Neural cell (in vitro differentiated cells): ENCODE results near the gene TMEM63B. TPM values are rescaled to one million over a fixed set of nuclear protein-coding genes. Genes with fewer than 3 reads are reported as not detected.

Experiments
- H2AFZ ChIP-seq: fragments of 200-600, 300-800 bp; sonication (generic), shearing (Covaris generic); 2 replicates; pipeline ENCODE4 v1.6.0; 2014; ENCODE audit warnings: low read depth, mild to moderate bottlenecking, antibody characterized with exemption, low read length, moderate library complexity
- H3F3A ChIP-seq: fragments of 200-600 bp; shearing (Covaris generic); 2 replicates; pipeline ENCODE4 v1.6.1; 2016; ENCODE audit warnings: mild to moderate bottlenecking, moderate library complexity, mixed read lengths, antibody characterized with exemption, low read length; ENCODE audit not compliant: insufficient read depth, poor library complexity, severe bottlenecking
- H3K27ac ChIP-seq: fragments of 200-600, 300-800 bp; sonication (generic), shearing (Covaris generic); 2 replicates; pipeline ENCODE4 v1.5.1; 2014; ENCODE audit warnings: mild to moderate bottlenecking, low read length, moderate library complexity
- H3K27me3 ChIP-seq: fragments of 300-800, 200-600 bp; sonication (generic), shearing (Covaris generic); 2 replicates; pipeline ENCODE4 v1.6.0; 2014; ENCODE audit warnings: mild to moderate bottlenecking, low read depth, low read length, moderate library complexity; ENCODE audit not compliant: insufficient read depth
- H3K36me3 ChIP-seq: fragments of 300-800, 200-600 bp; sonication (generic), shearing (Covaris generic); 2 replicates; pipeline ENCODE4 v1.5.1; 2014; ENCODE audit warnings: mild to moderate bottlenecking, antibody characterized with exemption, low read length, moderate library complexity; ENCODE audit not compliant: insufficient read depth
- H3K4me2 ChIP-seq: fragments of 300-800, 200-600 bp; sonication (generic), shearing (Covaris generic); 2 replicates; pipeline ENCODE4 v1.6.0; 2014; ENCODE audit warnings: mild to moderate bottlenecking, low read length
- H3K4me3 ChIP-seq: fragments of 300-800, 200-600 bp; sonication (generic), shearing (Covaris generic); 2 replicates; pipeline ENCODE4 v1.5.1; 2014; ENCODE audit warnings: mild to moderate bottlenecking, low read length, moderate library complexity
- H3K79me2 ChIP-seq: fragments of 200-600 bp; shearing (Covaris generic); replicated peaks from 2 replicates; pipeline ENCODE4 v1.6.0; 2014; ENCODE audit warnings: mild to moderate bottlenecking, low read length, moderate library complexity; ENCODE audit not compliant: insufficient read depth
- H3K9ac ChIP-seq: fragments of 300-800, 200-600 bp; sonication (generic), shearing (Covaris generic); 2 replicates; pipeline ENCODE4 v1.6.1; 2016; ENCODE audit warnings: mild to moderate bottlenecking, low read length, mixed read lengths
- H3K9me2 ChIP-seq: fragments of 200-600 bp; shearing (Covaris generic); 2 replicates; pipeline ENCODE4 v1.6.1; 2016; ENCODE audit warnings: mild to moderate bottlenecking, low read length, mixed read lengths; ENCODE audit not compliant: insufficient read depth
- H3K9me3 ChIP-seq: fragments of 200-600, 300-800 bp; sonication (generic), shearing (Covaris generic); 2 replicates; pipeline ENCODE4 v1.6.1; 2016; ENCODE audit warnings: mild to moderate bottlenecking, mixed run types, low read length, moderate library complexity, mixed read lengths
- H4K20me1 ChIP-seq: fragments of 200-600 bp; shearing (Covaris generic); 2 replicates; pipeline ENCODE4 v1.6.1; 2016; ENCODE audit warnings: mild to moderate bottlenecking, mixed run types; ENCODE audit not compliant: insufficient read depth
- EP300 ChIP-seq: fragments of 450-650 bp; conservative IDR thresholded peaks from 2 replicates; pipeline ENCODE4 v1.6.1; 2014; ENCODE audit warnings: antibody characterized with exemption, mild to moderate bottlenecking, moderate library complexity; ENCODE audit not compliant: poor library complexity, severe bottlenecking
- EZH2 ChIP-seq: fragments of 200-600, 300-800 bp; shearing (Covaris generic), sonication (generic); IDR thresholded peaks from 2 replicates; pipeline ENCODE4 v1.6.1; 2014; ENCODE audit warnings: antibody characterized with exemption, low read length, borderline replicate concordance, mild to moderate bottlenecking; ENCODE audit not compliant: insufficient read depth, poor library complexity, severe bottlenecking
- MXI1 ChIP-seq: fragments of 450-650 bp; conservative IDR thresholded peaks from 2 replicates; pipeline ENCODE4 v1.6.1; 2014; ENCODE audit warnings: antibody characterized with exemption, mild to moderate bottlenecking; ENCODE audit not compliant: poor library complexity, severe bottlenecking
- POLR2AphosphoS5 ChIP-seq: IDR thresholded peaks from 2 replicates; pipeline ENCODE4 v1.6.1; 2012
- RAD21 ChIP-seq: fragments of 450-650 bp; conservative IDR thresholded peaks from 2 replicates; pipeline ENCODE4 v1.6.1; 2014; ENCODE audit warnings: antibody characterized with exemption, mild to moderate bottlenecking, moderate library complexity
- SMC3 ChIP-seq: fragments of 450-650 bp; conservative IDR thresholded peaks from 2 replicates; pipeline ENCODE4 v1.6.1; 2014; ENCODE audit warnings: antibody characterized with exemption, mild to moderate bottlenecking, moderate library complexity; ENCODE audit not compliant: poor library complexity
- TAF1 ChIP-seq: IDR thresholded peaks from 2 replicates; pipeline ENCODE4 v1.6.1; 2012; ENCODE audit warnings: low read depth
- polyA plus RNA-seq: library from polyadenylated mRNA; depleted of rRNA; stranded (reverse); fragments of >200 nt; gene quantifications from 2 replicates; pipeline ENCODE4 v1.2.3, GENCODE V29; 2014
- TF ChIP-seq, protein P1 (sequence below): IDR thresholded peaks from 2 replicates; pipeline ENCODE4 v1.6.1; 2012; ENCODE audit warnings: borderline replicate concordance
- TF ChIP-seq, protein P2 (sequence below): fragments of 450-650 bp; IDR thresholded peaks from 2 replicates; pipeline ENCODE4 v1.5.1; 2014; ENCODE audit warnings: antibody characterized with exemption, mild to moderate bottlenecking, moderate library complexity; ENCODE audit not compliant: poor library complexity, severe bottlenecking

The TMEM63B gene
- polyA plus RNA-seq, 1 donor from 2014 or later, result 49.9 TPM

DNA sequence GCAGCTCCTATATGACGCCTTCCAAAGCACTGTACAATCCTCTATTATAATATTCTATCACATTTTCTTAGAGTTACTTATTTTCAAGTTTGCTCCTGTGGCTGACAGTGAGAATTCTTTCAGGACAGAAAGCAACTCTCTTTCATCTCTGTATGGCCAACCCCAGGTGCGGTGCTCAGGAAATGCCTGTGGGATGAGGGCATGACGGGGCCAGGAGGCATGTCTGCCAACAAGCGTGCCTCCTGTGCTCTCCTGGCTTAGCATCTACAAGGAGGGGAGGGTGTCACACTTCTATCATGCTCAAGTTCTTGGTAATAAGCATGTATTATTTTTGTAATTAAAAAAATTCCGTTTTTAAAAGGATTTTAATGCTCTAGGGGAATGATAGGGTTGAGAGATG lies 11.5 kb upstream of the TMEM63B start:
- H3K4me2 ChIP-seq, result no peak overlapping the region
- H3K9me2 ChIP-seq, result no peaks in the 10 kb centered on the region
- H3K9ac ChIP-seq, result no peak overlapping the region
- H4K20me1 ChIP-seq, result no peaks in the 10 kb centered on the region
- no peak overlapping the region for H3K27ac ChIP-seq
- H3K27me3 ChIP-seq, result no peaks in the 10 kb centered on the region
- H2AFZ ChIP-seq, result no peak overlapping the region
- peaks cover 29% of the 10 kb centered on the region for H3K79me2 ChIP-seq
- H3K9me3 ChIP-seq, result no peaks in the 10 kb centered on the region
- H3K4me3 ChIP-seq, result no peak overlapping the region
- H3F3A ChIP-seq, result no peaks in the 10 kb centered on the region
- TF ChIP-seq, protein P1, sequence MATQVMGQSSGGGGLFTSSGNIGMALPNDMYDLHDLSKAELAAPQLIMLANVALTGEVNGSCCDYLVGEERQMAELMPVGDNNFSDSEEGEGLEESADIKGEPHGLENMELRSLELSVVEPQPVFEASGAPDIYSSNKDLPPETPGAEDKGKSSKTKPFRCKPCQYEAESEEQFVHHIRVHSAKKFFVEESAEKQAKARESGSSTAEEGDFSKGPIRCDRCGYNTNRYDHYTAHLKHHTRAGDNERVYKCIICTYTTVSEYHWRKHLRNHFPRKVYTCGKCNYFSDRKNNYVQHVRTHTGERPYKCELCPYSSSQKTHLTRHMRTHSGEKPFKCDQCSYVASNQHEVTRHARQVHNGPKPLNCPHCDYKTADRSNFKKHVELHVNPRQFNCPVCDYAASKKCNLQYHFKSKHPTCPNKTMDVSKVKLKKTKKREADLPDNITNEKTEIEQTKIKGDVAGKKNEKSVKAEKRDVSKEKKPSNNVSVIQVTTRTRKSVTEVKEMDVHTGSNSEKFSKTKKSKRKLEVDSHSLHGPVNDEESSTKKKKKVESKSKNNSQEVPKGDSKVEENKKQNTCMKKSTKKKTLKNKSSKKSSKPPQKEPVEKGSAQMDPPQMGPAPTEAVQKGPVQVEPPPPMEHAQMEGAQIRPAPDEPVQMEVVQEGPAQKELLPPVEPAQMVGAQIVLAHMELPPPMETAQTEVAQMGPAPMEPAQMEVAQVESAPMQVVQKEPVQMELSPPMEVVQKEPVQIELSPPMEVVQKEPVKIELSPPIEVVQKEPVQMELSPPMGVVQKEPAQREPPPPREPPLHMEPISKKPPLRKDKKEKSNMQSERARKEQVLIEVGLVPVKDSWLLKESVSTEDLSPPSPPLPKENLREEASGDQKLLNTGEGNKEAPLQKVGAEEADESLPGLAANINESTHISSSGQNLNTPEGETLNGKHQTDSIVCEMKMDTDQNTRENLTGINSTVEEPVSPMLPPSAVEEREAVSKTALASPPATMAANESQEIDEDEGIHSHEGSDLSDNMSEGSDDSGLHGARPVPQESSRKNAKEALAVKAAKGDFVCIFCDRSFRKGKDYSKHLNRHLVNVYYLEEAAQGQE, result no peak
- TF ChIP-seq EZH2 (no peak), RAD21 (no peak), POLR2AphosphoS5 (no peak), EP300 (no peak), TAF1 (no peak), MXI1 (no peak), SMC3 (no peak)
- TF ChIP-seq, protein P2, sequence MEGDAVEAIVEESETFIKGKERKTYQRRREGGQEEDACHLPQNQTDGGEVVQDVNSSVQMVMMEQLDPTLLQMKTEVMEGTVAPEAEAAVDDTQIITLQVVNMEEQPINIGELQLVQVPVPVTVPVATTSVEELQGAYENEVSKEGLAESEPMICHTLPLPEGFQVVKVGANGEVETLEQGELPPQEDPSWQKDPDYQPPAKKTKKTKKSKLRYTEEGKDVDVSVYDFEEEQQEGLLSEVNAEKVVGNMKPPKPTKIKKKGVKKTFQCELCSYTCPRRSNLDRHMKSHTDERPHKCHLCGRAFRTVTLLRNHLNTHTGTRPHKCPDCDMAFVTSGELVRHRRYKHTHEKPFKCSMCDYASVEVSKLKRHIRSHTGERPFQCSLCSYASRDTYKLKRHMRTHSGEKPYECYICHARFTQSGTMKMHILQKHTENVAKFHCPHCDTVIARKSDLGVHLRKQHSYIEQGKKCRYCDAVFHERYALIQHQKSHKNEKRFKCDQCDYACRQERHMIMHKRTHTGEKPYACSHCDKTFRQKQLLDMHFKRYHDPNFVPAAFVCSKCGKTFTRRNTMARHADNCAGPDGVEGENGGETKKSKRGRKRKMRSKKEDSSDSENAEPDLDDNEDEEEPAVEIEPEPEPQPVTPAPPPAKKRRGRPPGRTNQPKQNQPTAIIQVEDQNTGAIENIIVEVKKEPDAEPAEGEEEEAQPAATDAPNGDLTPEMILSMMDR, result no peak
- no peaks in the 10 kb centered on the region for H3K36me3 ChIP-seq

DNA sequence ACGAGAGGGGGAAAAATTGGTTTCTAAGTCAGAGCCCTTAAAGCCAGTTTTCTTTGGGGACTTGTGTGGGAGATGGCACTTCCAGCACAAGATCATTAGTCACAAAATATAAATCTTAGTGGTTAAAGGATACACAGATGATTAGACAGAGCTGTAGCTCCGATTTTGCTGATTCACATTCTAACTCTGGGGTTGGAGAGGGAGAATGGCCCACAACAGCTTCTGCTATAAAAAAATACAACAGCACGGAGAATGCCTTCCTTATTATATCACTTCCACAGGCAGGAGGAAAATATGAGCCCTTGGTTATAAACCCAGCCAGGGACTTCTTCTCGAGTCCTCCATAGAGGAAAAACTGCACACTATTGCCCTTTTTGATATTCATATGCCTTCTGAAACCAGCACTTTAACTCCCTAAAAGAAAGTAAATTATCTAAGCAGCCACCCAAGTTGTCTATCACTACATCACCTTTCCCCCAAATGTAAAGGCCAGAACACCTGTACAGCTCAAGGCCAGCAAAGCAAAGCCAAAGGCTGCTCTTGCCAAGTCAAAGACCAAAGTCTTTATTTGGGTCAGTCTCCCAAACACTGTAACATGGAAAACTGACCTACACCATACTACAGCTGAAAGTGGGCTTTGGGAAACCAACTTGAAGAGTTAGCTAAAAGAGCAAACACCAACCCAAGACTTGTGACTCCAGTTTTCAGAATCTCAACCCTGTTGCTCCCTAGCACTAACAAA lies 10.5 kb upstream of the TMEM63B start:
- no peak overlapping the region for H3K4me2 ChIP-seq

More for the DNA sequence above, 10.5 kb upstream of the TMEM63B start:
- H3K79me2 ChIP-seq, result peaks cover 31% of the 10 kb centered on the region
- H3K36me3 ChIP-seq, result no peaks in the 10 kb centered on the region
- no peaks in the 10 kb centered on the region for H3K9me3 ChIP-seq
- H3K9me2 ChIP-seq, result no peaks in the 10 kb centered on the region
- no peaks in the 10 kb centered on the region for H3K27me3 ChIP-seq
- H3K9ac ChIP-seq, result no peak overlapping the region
- no peak overlapping the region for H3K4me3 ChIP-seq
- TF ChIP-seq RAD21 (no peak), TAF1 (no peak), MXI1 (no peak), POLR2AphosphoS5 (no peak), SMC3 (no peak), EP300 (no peak), EZH2 (no peak)
- TF ChIP-seq, protein P1, result no peak
- TF ChIP-seq, protein P2, result no peak
- H3K27ac ChIP-seq, result no peak overlapping the region
- H4K20me1 ChIP-seq, result no peaks in the 10 kb centered on the region
- no peak overlapping the region for H2AFZ ChIP-seq
- H3F3A ChIP-seq, result no peaks in the 10 kb centered on the region
